BJ (cell line): ENCODE results near the gene NHLRC4. TPM values are rescaled to one million over a fixed set of nuclear protein-coding genes. Genes with fewer than 3 reads are reported as not detected.

Experiments
- CTCF ChIA-PET: fragments of 350-600 bp; formaldehyde crosslinking; extraction: SDS; loops from one replicate; lab custom pipeline; 2021; ENCODE audit warnings: antibody characterized with exemption, inconsistent platforms; lab: Yijun Ruan, JAX
- POLR2A ChIA-PET: fragments of 300-600 bp; sonication (Branson Sonifier 250); formaldehyde crosslinking; extraction: SDS; loops from one replicate; lab custom pipeline; 2021; ENCODE audit warnings: antibody characterized with exemption; lab: Charles Lee
- DNase-seq: peaks from one replicate; pipeline ENCODE4 v3.0.0-alpha.2; 2011; ENCODE audit warnings: low read depth
- H3K27me3 ChIP-seq: 2 replicates; pipeline ENCODE4 v1.6.0; 2011; ENCODE audit warnings: low read length; ENCODE audit not compliant: control insufficient read depth, insufficient read depth
- H3K36me3 ChIP-seq: 2 replicates; pipeline ENCODE4 v1.5.1; 2011; ENCODE audit warnings: low read length; ENCODE audit not compliant: control insufficient read depth, insufficient read depth
- H3K4me3 ChIP-seq: 2 replicates; pipeline ENCODE4 v1.5.1; 2011; ENCODE audit warnings: low read depth, mild to moderate bottlenecking, control low read depth, low read length
- polyA plus RNA-seq: library from polyadenylated mRNA; depleted of rRNA; stranded (reverse); fragments of >200 nt; gene quantifications from 2 replicates; pipeline ENCODE4 v1.2.3, GENCODE V29; 2011
- TF ChIP-seq, protein P1 (sequence below): IDR thresholded peaks from 2 replicates; pipeline ENCODE4 v1.5.1; 2011; ENCODE audit warnings: low read depth, mild to moderate bottlenecking, control low read depth, inconsistent platforms, low read length, moderate library complexity; ENCODE audit not compliant: insufficient read depth

Gene NHLRC4
- polyA plus RNA-seq, 1 experiment = 0.66 TPM

GRCh38 chr16:531494-532125 is 35.2 kb upstream of the NHLRC4 start:
- Histone ChIP-seq H3K27me3 (no peaks in the 10 kb centered on the region), H3K36me3 (peaks cover 13% of the 10 kb centered on the region), H3K4me3 (no peak overlapping the region)
- TF ChIP-seq, protein P1, sequence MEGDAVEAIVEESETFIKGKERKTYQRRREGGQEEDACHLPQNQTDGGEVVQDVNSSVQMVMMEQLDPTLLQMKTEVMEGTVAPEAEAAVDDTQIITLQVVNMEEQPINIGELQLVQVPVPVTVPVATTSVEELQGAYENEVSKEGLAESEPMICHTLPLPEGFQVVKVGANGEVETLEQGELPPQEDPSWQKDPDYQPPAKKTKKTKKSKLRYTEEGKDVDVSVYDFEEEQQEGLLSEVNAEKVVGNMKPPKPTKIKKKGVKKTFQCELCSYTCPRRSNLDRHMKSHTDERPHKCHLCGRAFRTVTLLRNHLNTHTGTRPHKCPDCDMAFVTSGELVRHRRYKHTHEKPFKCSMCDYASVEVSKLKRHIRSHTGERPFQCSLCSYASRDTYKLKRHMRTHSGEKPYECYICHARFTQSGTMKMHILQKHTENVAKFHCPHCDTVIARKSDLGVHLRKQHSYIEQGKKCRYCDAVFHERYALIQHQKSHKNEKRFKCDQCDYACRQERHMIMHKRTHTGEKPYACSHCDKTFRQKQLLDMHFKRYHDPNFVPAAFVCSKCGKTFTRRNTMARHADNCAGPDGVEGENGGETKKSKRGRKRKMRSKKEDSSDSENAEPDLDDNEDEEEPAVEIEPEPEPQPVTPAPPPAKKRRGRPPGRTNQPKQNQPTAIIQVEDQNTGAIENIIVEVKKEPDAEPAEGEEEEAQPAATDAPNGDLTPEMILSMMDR = no peak
- ChIA-PET POLR2A (no interaction called here), CTCF (no interaction called here)
- DNase-seq = no peak

- no peak overlapping the region for H3K4me3 ChIP-seq
- no peaks in the 10 kb centered on the region for H3K27me3 ChIP-seq
- TF ChIP-seq, protein P1 = no peak
- DNase-seq = no peak
- H3K36me3 ChIP-seq = peaks cover 22% of the 10 kb centered on the region
- CTCF ChIA-PET = no interaction called here
- POLR2A ChIA-PET = no interaction called here
Observed at GRCh38 chr16:533391-534123, 33.2 kb upstream of the NHLRC4 start.

DNA sequence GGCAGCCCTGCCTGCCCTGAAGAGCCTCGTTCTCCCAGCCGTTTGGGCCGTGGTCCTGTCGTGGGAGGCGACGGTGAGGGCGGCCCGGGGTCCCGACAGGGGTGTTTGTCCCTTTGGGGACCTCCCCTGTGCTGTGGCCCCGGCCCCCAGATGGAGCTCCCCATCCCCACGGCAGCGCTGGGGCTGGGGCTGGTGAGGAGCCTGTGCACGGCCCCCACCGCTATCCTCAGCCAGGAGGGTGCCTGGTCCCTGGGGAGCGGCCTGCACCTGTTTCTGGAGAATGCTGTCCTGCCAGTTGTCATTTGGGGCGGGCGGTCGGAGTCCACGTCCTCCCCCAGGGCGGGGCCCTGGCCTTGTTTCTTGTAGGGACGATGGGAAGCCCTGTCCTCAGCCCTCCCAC is 32.7 kb upstream of the NHLRC4 start:
- no peak for DNase-seq
- H3K4me3 ChIP-seq = no peak overlapping the region
- H3K36me3 ChIP-seq = peaks cover 22% of the 10 kb centered on the region
- ChIA-PET CTCF (no interaction called here), POLR2A (no interaction called here)
- H3K27me3 ChIP-seq = no peaks in the 10 kb centered on the region
- TF ChIP-seq, protein P1 = no peak

- Histone ChIP-seq H3K27me3 (no peaks in the 10 kb centered on the region), H3K36me3 (peaks cover 19% of the 10 kb centered on the region), H3K4me3 (no peak overlapping the region)
- TF ChIP-seq, protein P1 = no peak
- DNase-seq = no peak
- ChIA-PET POLR2A (no interaction called here), CTCF (no interaction called here)
Observed at GRCh38 chr16:534856-535445, 31.9 kb upstream of the NHLRC4 start.

- Histone ChIP-seq H3K4me3 (no peak overlapping the region), H3K36me3 (peaks cover 21% of the 10 kb centered on the region), H3K27me3 (no peaks in the 10 kb centered on the region)
- CTCF ChIA-PET = no interaction called here
- TF ChIP-seq, protein P1 = no peak
- DNase-seq = no peak
- POLR2A ChIA-PET = no interaction called here
Observed at GRCh38 chr16:535446-536405, 31.1 kb upstream of the NHLRC4 start.
